Metanephros (tissue), 1 donor: ENCODE measurements around the gene OLIG3. TPM values are rescaled to one million over a fixed set of nuclear protein-coding genes. Genes with fewer than 3 reads are reported as not detected.

Source experiments
- total RNA-seq: library from RNA; depleted of rRNA; stranded (reverse); fragments of >200 nt; gene quantifications from one replicate; pipeline ENCODE4 v1.2.3, GENCODE V29; 2014

The OLIG3 gene
- not detected for total RNA-seq

DNA sequence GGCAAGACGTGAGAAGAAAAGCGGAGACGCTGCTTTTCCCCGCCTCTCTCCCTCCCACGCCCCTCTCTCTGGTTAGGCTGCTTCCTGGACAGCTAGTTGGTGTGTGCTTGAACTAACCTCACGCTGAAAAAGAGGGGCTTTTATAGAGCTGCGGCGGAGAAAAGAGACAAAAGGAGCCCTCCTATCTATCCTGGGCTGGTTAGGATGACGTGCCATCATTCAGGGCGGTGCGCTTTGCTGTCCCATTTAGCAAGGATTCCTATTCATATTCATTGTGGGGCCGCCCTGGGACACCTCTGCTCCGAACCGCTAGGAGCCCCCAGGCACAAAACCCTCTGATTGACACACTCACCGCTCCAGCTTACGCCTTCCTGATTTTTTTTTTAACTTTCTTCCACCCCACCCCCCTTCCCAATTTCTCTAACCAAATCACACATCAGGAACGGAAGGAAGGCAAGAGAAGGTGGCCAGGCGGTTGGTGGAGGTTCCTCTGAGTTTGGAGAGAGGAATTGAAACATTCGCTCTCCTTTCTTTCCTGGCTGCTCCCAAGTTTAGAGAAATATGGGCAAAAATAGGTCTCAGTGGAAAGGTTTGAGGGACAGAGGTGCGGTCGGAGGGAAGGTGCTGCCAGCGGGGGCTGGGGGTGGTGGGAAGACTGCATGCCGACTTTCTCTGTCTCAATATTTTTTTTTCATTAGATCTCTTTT lies at the start of gene OLIG3:
Gene OLIG3 (minus strand): TSS at position 114 of the 707 bp plus-strand sequence. CDS start 224 bp downstream, outside the sequence.

